Neural progenitor cell (in vitro differentiated cells): Measurements from ENCODE around the gene RAB18. TPM values are rescaled to one million over a fixed set of nuclear protein-coding genes. Genes with fewer than 3 reads are reported as not detected.
A peak's percentile ranks its signal among the peaks of the same experiment; 100 is the strongest.

Source experiments
- DNase-seq: peaks from one replicate; pipeline ENCODE4 v3.0.0-alpha.2; 2016; ENCODE audit warnings: low spot score
- H2AFZ ChIP-seq: fragments of 200-600 bp; sonication (generic); replicated peaks from 2 replicates; pipeline ENCODE4 v1.6.1; 2016; ENCODE audit warnings: antibody characterized with exemption
- H3F3A ChIP-seq: fragments of 200-600 bp; sonication (generic); 2 replicates; pipeline ENCODE4 v1.6.1; 2016; ENCODE audit warnings: antibody characterized with exemption, low read depth
- H3K27ac ChIP-seq: fragments of 200-600 bp; sonication (generic); 2 replicates; pipeline ENCODE4 v1.5.1; 2016; ENCODE audit warnings: mild to moderate bottlenecking
- H3K27me3 ChIP-seq: fragments of 200-600 bp; sonication (generic); 2 replicates; pipeline ENCODE4 v1.6.1; 2016; ENCODE audit warnings: mild to moderate bottlenecking, moderate library complexity
- H3K36me3 ChIP-seq: fragments of 200-600 bp; sonication (generic); 2 replicates; pipeline ENCODE4 v1.5.1; 2016
- H3K4me1 ChIP-seq: fragments of 200-600 bp; sonication (generic); 2 replicates; pipeline ENCODE4 v1.6.1; 2016; ENCODE audit warnings: mixed run types
- H3K4me2 ChIP-seq: fragments of 200-600 bp; sonication (generic); 2 replicates; pipeline ENCODE4 v1.6.1; 2016
- H3K4me3 ChIP-seq: fragments of 200-600 bp; sonication (generic); 2 replicates; pipeline ENCODE4 v1.5.1; 2016
- H3K79me2 ChIP-seq: fragments of 200-600 bp; sonication (generic); 2 replicates; pipeline ENCODE4 v1.6.1; 2016; ENCODE audit warnings: low read depth
- H3K9ac ChIP-seq: fragments of 200-600 bp; sonication (generic); 2 replicates; pipeline ENCODE4 v1.6.1; 2016
- H3K9me3 ChIP-seq: fragments of 200-600 bp; sonication (generic); 2 replicates; pipeline ENCODE4 v1.5.1; 2016; ENCODE audit warnings: low read depth
- H4K20me1 ChIP-seq: fragments of 200-600 bp; sonication (generic); 2 replicates; pipeline ENCODE4 v1.6.1; 2016; ENCODE audit warnings: low read depth
- H3K27ac Mint-ChIP-seq: 3 replicates; pipeline ENCODE4 v1.8.0; 2021; ENCODE audit warnings: mixed read lengths
- H3K27me3 Mint-ChIP-seq: 2 replicates; pipeline ENCODE4 v1.8.0; 2022; ENCODE audit warnings: low read depth, mild to moderate bottlenecking, inconsistent platforms, moderate library complexity, mixed read lengths; ENCODE audit not compliant: insufficient read depth
- H3K36me3 Mint-ChIP-seq: 3 replicates; pipeline ENCODE4 v1.8.0; 2021; ENCODE audit warnings: mixed read lengths
- H3K4me1 Mint-ChIP-seq: 3 replicates; pipeline ENCODE4 v1.8.0; 2021; ENCODE audit warnings: mixed read lengths
- H3K4me3 Mint-ChIP-seq: 3 replicates; pipeline ENCODE4 v1.8.0; 2021; ENCODE audit warnings: mild to moderate bottlenecking, moderate library complexity, mixed read lengths
- H3K9me3 Mint-ChIP-seq: 3 replicates; pipeline ENCODE4 v1.8.0; 2020; ENCODE audit warnings: mixed read lengths
- EZH2 ChIP-seq: fragments of 200-600 bp; sonication (generic); IDR thresholded peaks from 2 replicates; pipeline ENCODE4 v1.6.1; 2017; ENCODE audit warnings: antibody characterized with exemption, mild to moderate bottlenecking, moderate library complexity
- EZH2phosphoT487 ChIP-seq: fragments of 200-600 bp; sonication (generic); IDR thresholded peaks from 2 replicates; pipeline ENCODE4 v1.6.1; 2017; ENCODE audit warnings: antibody characterized with exemption
- total RNA-seq: library from RNA; depleted of rRNA; stranded (reverse); fragments of >200 nt; gene quantifications from 2 replicates; pipeline ENCODE4 v1.2.3, GENCODE V29; 2015; ENCODE audit warnings: low replicate concordance
- TF ChIP-seq, protein P1 (sequence below): fragments of 200-600 bp; sonication (generic); IDR thresholded peaks from 2 replicates; pipeline ENCODE4 v1.5.1; 2017; ENCODE audit warnings: antibody characterized with exemption, mild to moderate bottlenecking

Gene RAB18
- total RNA-seq, 1 donor from 2014 or later: 66.6 TPM

DNA sequence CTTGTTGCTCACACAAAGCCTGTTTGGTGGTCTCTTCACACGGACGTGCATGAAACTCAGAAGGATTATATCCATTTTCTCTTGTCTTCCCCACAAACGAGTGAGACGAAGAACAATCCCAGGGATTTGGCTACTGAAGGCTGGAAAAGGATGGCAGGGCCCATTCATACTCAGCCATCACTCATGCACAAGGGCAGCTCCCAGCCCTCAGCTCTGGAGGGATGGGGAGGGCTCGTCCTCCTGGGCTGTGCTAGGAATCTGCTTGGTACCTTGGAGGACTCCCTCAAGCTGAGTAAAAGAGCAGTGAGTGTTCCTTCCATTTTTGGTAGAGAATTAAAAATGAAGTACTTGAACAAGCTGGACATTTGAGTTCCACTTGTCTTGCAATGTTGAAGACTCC is 33.2 kb upstream of the RAB18 start:
- no peak overlapping the region for H3K27ac ChIP-seq
- no peaks in the 10 kb centered on the region for H3K27me3 ChIP-seq
- Mint-ChIP-seq H3K27me3 (peaks cover 4% of the 10 kb centered on the region), H3K9me3 (no peaks in the 10 kb centered on the region), H3K36me3 (no peaks in the 10 kb centered on the region), H3K4me3 (no peak overlapping the region), H3K27ac (no peak overlapping the region), H3K4me1 (no peaks in the 10 kb centered on the region)
- H2AFZ ChIP-seq: no peak overlapping the region
- DNase-seq: peak; percentile 40
- peaks cover 8% of the 10 kb centered on the region for H3K4me1 ChIP-seq
- H3K4me2 ChIP-seq: no peak overlapping the region
- TF ChIP-seq EZH2phosphoT487 (no peak), EZH2 (no peak)
- TF ChIP-seq, protein P1, sequence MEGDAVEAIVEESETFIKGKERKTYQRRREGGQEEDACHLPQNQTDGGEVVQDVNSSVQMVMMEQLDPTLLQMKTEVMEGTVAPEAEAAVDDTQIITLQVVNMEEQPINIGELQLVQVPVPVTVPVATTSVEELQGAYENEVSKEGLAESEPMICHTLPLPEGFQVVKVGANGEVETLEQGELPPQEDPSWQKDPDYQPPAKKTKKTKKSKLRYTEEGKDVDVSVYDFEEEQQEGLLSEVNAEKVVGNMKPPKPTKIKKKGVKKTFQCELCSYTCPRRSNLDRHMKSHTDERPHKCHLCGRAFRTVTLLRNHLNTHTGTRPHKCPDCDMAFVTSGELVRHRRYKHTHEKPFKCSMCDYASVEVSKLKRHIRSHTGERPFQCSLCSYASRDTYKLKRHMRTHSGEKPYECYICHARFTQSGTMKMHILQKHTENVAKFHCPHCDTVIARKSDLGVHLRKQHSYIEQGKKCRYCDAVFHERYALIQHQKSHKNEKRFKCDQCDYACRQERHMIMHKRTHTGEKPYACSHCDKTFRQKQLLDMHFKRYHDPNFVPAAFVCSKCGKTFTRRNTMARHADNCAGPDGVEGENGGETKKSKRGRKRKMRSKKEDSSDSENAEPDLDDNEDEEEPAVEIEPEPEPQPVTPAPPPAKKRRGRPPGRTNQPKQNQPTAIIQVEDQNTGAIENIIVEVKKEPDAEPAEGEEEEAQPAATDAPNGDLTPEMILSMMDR: no peak
- no peaks in the 10 kb centered on the region for H4K20me1 ChIP-seq
- H3K9ac ChIP-seq: no peak overlapping the region
- no peaks in the 10 kb centered on the region for H3K79me2 ChIP-seq
- no peak overlapping the region for H3K4me3 ChIP-seq
- no peaks in the 10 kb centered on the region for H3K36me3 ChIP-seq
- no peaks in the 10 kb centered on the region for H3K9me3 ChIP-seq
- no peaks in the 10 kb centered on the region for H3F3A ChIP-seq

DNA sequence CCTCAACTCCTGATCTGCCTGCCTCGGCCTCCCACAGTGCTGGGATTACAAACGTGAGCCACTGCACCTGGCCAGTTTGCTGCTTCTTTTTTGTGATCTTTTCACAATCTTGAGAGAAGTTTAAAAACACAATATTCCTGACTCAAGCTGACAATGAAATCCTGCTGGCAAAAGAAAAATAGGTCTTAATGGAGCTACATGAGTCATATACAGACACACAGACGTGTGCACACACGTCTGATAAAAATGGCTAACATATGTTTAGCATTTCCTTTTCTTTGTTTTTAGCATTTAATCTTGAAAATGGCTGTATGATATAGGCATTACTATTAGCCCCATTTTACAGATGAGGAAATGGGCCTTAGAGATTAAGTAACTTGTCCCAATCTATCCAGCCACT is 29.4 kb upstream of the RAB18 start:
- DNase-seq: no peak
- Histone ChIP-seq H3K27me3 (no peaks in the 10 kb centered on the region), H3K4me1 (peaks cover 8% of the 10 kb centered on the region), H3K4me2 (no peak overlapping the region), H3K36me3 (no peaks in the 10 kb centered on the region), H3K4me3 (no peak overlapping the region), H2AFZ (no peak overlapping the region), H3K27ac (no peak overlapping the region), H3F3A (no peaks in the 10 kb centered on the region), H3K79me2 (no peaks in the 10 kb centered on the region), H4K20me1 (no peaks in the 10 kb centered on the region), H3K9me3 (peaks cover 5% of the 10 kb centered on the region), H3K9ac (no peak overlapping the region)
- TF ChIP-seq EZH2phosphoT487: no peak
- TF ChIP-seq, protein P1: no peak
- TF ChIP-seq EZH2: no peak
- Mint-ChIP-seq H3K27me3 (peaks cover 2% of the 10 kb centered on the region), H3K9me3 (peaks cover 7% of the 10 kb centered on the region), H3K27ac (no peak overlapping the region), H3K36me3 (no peaks in the 10 kb centered on the region), H3K4me1 (no peaks in the 10 kb centered on the region), H3K4me3 (no peak overlapping the region)

DNA sequence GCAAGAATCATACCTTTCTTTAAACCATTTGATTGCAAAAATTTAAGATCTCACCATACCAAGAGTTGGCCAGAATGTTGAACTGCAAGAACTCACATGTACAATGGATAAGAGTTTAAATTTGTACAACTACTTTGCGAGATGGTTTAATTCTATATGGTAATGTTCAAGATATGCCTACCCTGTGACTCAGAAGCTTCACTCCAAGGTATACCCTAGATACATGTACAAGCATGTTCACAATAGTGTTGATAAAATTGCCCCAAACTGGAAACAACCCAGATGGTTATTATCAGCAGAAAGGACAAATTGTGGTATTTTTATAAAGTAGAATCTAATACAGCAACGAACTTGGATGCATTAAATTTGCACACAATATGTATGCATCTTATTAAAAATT is 25.1 kb upstream of the RAB18 start:
- Mint-ChIP-seq H3K27me3 (peaks cover 5% of the 10 kb centered on the region), H3K36me3 (no peaks in the 10 kb centered on the region), H3K27ac (no peak overlapping the region), H3K9me3 (peaks cover 7% of the 10 kb centered on the region), H3K4me3 (no peak overlapping the region), H3K4me1 (peaks cover 5% of the 10 kb centered on the region)
- Histone ChIP-seq H3K27me3 (no peaks in the 10 kb centered on the region), H3K9ac (no peak overlapping the region), H3K27ac (no peak overlapping the region), H2AFZ (no peak overlapping the region), H3K36me3 (no peaks in the 10 kb centered on the region), H3K4me3 (no peak overlapping the region), H3K4me1 (no peaks in the 10 kb centered on the region), H4K20me1 (no peaks in the 10 kb centered on the region), H3K79me2 (no peaks in the 10 kb centered on the region), H3F3A (no peaks in the 10 kb centered on the region), H3K4me2 (no peak overlapping the region), H3K9me3 (peaks cover 5% of the 10 kb centered on the region)
- DNase-seq: no peak
- TF ChIP-seq, protein P1: no peak

DNA sequence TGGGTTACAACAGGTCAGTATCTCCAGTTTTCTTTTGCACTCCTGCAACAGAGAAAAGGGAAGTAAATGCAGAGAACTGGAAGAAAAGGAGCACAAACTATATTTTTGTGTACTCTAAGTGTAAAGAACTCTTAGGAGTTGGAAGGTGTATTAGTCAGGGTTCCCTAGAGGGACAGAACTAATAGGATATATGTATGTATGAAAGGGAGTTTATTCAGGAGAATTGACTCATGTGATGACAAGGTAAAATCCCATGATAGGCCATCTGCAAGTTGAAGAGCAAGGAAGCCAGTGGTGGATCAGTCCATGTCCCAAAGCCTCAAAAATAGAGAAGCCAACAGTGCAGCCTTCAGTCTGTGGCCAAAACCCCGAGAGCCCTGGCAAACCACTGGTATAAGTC is 22.6 kb upstream of the RAB18 start:
- no peak for DNase-seq
- Mint-ChIP-seq H3K4me1 (peaks cover 5% of the 10 kb centered on the region), H3K9me3 (peaks cover 7% of the 10 kb centered on the region), H3K4me3 (no peak overlapping the region), H3K36me3 (no peaks in the 10 kb centered on the region), H3K27ac (no peak overlapping the region), H3K27me3 (peaks cover 4% of the 10 kb centered on the region)
- peaks cover 5% of the 10 kb centered on the region for H3K9me3 ChIP-seq
- H3F3A ChIP-seq: no peaks in the 10 kb centered on the region
- no peak overlapping the region for H3K4me3 ChIP-seq
- H3K27ac ChIP-seq: no peak overlapping the region
- no peak overlapping the region for H2AFZ ChIP-seq
- H3K27me3 ChIP-seq: no peaks in the 10 kb centered on the region
- no peaks in the 10 kb centered on the region for H3K4me1 ChIP-seq
- no peak overlapping the region for H3K4me2 ChIP-seq
- H3K79me2 ChIP-seq: no peaks in the 10 kb centered on the region
- no peaks in the 10 kb centered on the region for H3K36me3 ChIP-seq
- TF ChIP-seq, protein P1: no peak
- no peak for TF ChIP-seq EZH2
- no peak for TF ChIP-seq EZH2phosphoT487
- H4K20me1 ChIP-seq: no peaks in the 10 kb centered on the region
- no peak overlapping the region for H3K9ac ChIP-seq
